Breast epithelium (tissue), 3 donors: Measurements from ENCODE around the gene SLC25A1.

ENCODE experiments used
- CTCF ChIP-seq, 3 donors: fragments of 450-650 bp; IDR thresholded peaks; one replicate each; pipeline ENCODE4 v1.5.1; 2016 to 2017; ENCODE audit warnings: antibody characterized with exemption in 3 of 3, mild to moderate bottlenecking in 3 of 3, moderate library complexity in 3 of 3
- POLR2A ChIP-seq: fragments of 450-650 bp; IDR thresholded peaks from one replicate; pipeline ENCODE4 v1.6.1; 2016; ENCODE audit warnings: antibody characterized with exemption, mild to moderate bottlenecking, moderate library complexity
- POLR2AphosphoS5 ChIP-seq, 3 donors: sonication (generic); formaldehyde crosslinking; IDR thresholded peaks; one replicate each; pipeline ENCODE4 v1.6.1; 2017; ENCODE audit warnings: antibody characterized with exemption in 3 of 3

- TF ChIP-seq CTCF (IDR thresholded peaks at IDR 0.05) (no peak), POLR2AphosphoS5 (IDR thresholded peaks at IDR 0.05) (no peak), POLR2A (no peak)
These were observed 29.8 kb upstream of the SLC25A1 start for GRCh38 chr22:19208287-19208847.
